HCT116 (cell line): ENCODE results near the gene OR6N2. TPM values are rescaled to one million over a fixed set of nuclear protein-coding genes. Genes with fewer than 3 reads are reported as not detected.

ENCODE experiments used
- ATAC-seq: fragments of 200-7000 bp; cut with Tn5 transposase; 2 replicates; pipeline ENCODE4 v1.9.1; 2020; ENCODE audit warnings: mild to moderate bottlenecking, moderate library complexity
- BruUV-seq: library from RNA; stranded (reverse); fragments of 400-500 nt; replicated peaks from 2 replicates; lab custom pipeline; 2021; lab: Mats Ljungman, UMichigan
- CTCF ChIA-PET: fragments of 300-600 bp; sonication (Branson Sonifier 250); formaldehyde crosslinking; loops from one replicate; lab custom pipeline; 2021; ENCODE audit warnings: antibody characterized with exemption; lab: Charles Lee
- POLR2A ChIA-PET: fragments of 300-600, 350-600 bp; sonication (Branson Sonifier 250); formaldehyde crosslinking; loops from one replicate; lab custom pipeline; 2021; ENCODE audit warnings: antibody characterized with exemption; lab: Charles Lee
- RAD21 ChIA-PET, 2 experiments: fragments of 300-600 bp; sonication (Branson Sonifier 250); formaldehyde crosslinking; loops; one replicate each; lab custom pipeline; 2023; ENCODE audit warnings: low total read pairs in 2 of 2; ENCODE audit not compliant: uncharacterized antibody in 2 of 2, unreplicated experiment in 2 of 2, low non-redundant PET in 1 of 2; lab: Charles Lee
- DNase-seq: peaks from one replicate; pipeline ENCODE4 v3.0.0-alpha.2; 2010; ENCODE audit warnings: low read depth, low spot score
- H2AFZ ChIP-seq: fragments of 200-600 bp; shearing (Covaris generic), sonication (generic); 2 replicates; pipeline ENCODE4 v1.6.1; 2017; ENCODE audit warnings: low read depth, mixed run types, mixed read lengths, antibody characterized with exemption, low read length; ENCODE audit not compliant: poor library complexity, severe bottlenecking
- H3K27ac ChIP-seq: 2 replicates; pipeline ENCODE4 v1.5.1; 2012; ENCODE audit warnings: low read depth, low read length
- H3K27me3 ChIP-seq: fragments of 200-600 bp; sonication (generic); 2 replicates; pipeline ENCODE4 v1.6.1; 2016; ENCODE audit warnings: mixed run types, low read length, mixed read lengths; ENCODE audit not compliant: insufficient read depth
- H3K36me3 ChIP-seq, 2 experiments: fragments of 200-500 bp in 1 of 2; fragments of 200-600 bp in 1 of 2; sonication (Bioruptor generic) in 1 of 2; sonication (generic) in 1 of 2; 2 replicates each; pipeline versions ENCODE4 v1.5.1 to v1.6.1; 2014 to 2016; ENCODE audit warnings: low read length in 2 of 2, inconsistent platforms in 1 of 2, mixed read lengths in 1 of 2, mixed run types in 1 of 2; ENCODE audit not compliant: insufficient read depth in 2 of 2, control insufficient read depth in 1 of 2
- H3K4me1 ChIP-seq, 2 experiments: fragments of 200-600 bp in 1 of 2; sonication (generic) in 1 of 2; 2 replicates each; pipeline versions ENCODE4 v1.5.1 to v1.6.1; 2012 to 2017; ENCODE audit warnings: low read length in 2 of 2, inconsistent platforms in 1 of 2, mild to moderate bottlenecking in 1 of 2, mixed read lengths in 1 of 2, mixed run types in 1 of 2, moderate library complexity in 1 of 2; ENCODE audit not compliant: insufficient read depth in 2 of 2, control insufficient read depth in 1 of 2
- H3K4me2 ChIP-seq: fragments of 200-600 bp; sonication (generic); 2 replicates; pipeline ENCODE4 v1.6.1; 2017; ENCODE audit warnings: mixed run types, low read length, mixed read lengths
- H3K4me3 ChIP-seq, 2 experiments: fragments of 200-600 bp in 1 of 2; sonication (generic) in 1 of 2; replicated peaks in 1 of 2; 2 replicates each; pipeline ENCODE4 v1.5.1; 2011 to 2016; ENCODE audit warnings: low read length in 2 of 2, control low read depth in 1 of 2, low read depth in 1 of 2, mild to moderate bottlenecking in 1 of 2, mixed read lengths in 1 of 2, mixed run types in 1 of 2
- H3K79me2 ChIP-seq: fragments of 200-600 bp; sonication (generic); 2 replicates; pipeline ENCODE4 v1.6.1; 2017; ENCODE audit warnings: mild to moderate bottlenecking, mixed run types, low read length, moderate library complexity, mixed read lengths; ENCODE audit not compliant: insufficient read depth
- H3K9ac ChIP-seq: fragments of 200-600 bp; sonication (generic); 2 replicates; pipeline ENCODE4 v1.6.1; 2016; ENCODE audit warnings: low read length, mixed read lengths
- H3K9me2 ChIP-seq: fragments of 200-600 bp; sonication (generic), shearing (Covaris generic); 2 replicates; pipeline ENCODE4 v1.6.1; 2017; ENCODE audit warnings: mixed run types, mild to moderate bottlenecking, moderate library complexity; ENCODE audit not compliant: insufficient read depth
- H3K9me3 ChIP-seq, 2 experiments: fragments of 200-500 bp in 1 of 2; fragments of 200-600 bp in 1 of 2; sonication (Bioruptor generic) in 1 of 2; sonication (generic) in 1 of 2; 2 replicates each; pipeline ENCODE4 v1.6.1; 2014 to 2017; ENCODE audit warnings: low read length in 2 of 2, mixed read lengths in 2 of 2, inconsistent platforms in 1 of 2, low read depth in 1 of 2, mild to moderate bottlenecking in 1 of 2, mixed run types in 1 of 2, moderate library complexity in 1 of 2; ENCODE audit not compliant: control insufficient read depth in 1 of 2, insufficient read depth in 1 of 2
- H4K20me1 ChIP-seq: fragments of 200-600 bp; sonication (generic), shearing (Covaris generic); 2 replicates; pipeline ENCODE4 v1.6.1; 2017; ENCODE audit warnings: mixed run types, mild to moderate bottlenecking, moderate library complexity; ENCODE audit not compliant: insufficient read depth
- ELF1 ChIP-seq: IDR thresholded peaks from 2 replicates; pipeline ENCODE4 v1.6.1; 2012; ENCODE audit warnings: low read depth, borderline replicate concordance
- EZH2 ChIP-seq: fragments of 200-600 bp; sonication (generic); IDR thresholded peaks from 2 replicates; pipeline ENCODE4 v1.6.1; 2017; ENCODE audit warnings: antibody characterized with exemption, mixed run types
- SIN3A ChIP-seq: IDR thresholded peaks from 2 replicates; pipeline ENCODE4 v1.6.1; 2012; ENCODE audit warnings: low read depth
- SP1 ChIP-seq: IDR thresholded peaks from 2 replicates; pipeline ENCODE4 v1.6.1; 2012; ENCODE audit warnings: low read depth
- SRF ChIP-seq: IDR thresholded peaks from 2 replicates; pipeline ENCODE4 v1.6.1; 2012; ENCODE audit warnings: low read depth
- YY1 ChIP-seq: IDR thresholded peaks from 2 replicates; pipeline ENCODE4 v1.6.1; 2011; ENCODE audit warnings: low read length, low read depth, moderate library complexity, mild to moderate bottlenecking; ENCODE audit not compliant: insufficient replicate concordance; ENCODE audit errors: extremely low read depth
- intact Hi-C: fragments of 100-400 bp; cut with micrococcal nuclease; formaldehyde crosslinking; loops from 2 replicates; pipeline ENCODE4 v1.10.0; 2022
- total RNA-seq: library from RNA; stranded (reverse); gene quantifications from one replicate; pipeline ENCODE4 v1.2.1, GENCODE V29; 2021; ENCODE audit not compliant: unreplicated experiment
- TF ChIP-seq, protein P1 (sequence below): IDR thresholded peaks from 2 replicates; pipeline ENCODE4 v1.6.1; 2012; ENCODE audit warnings: low read depth
- TF ChIP-seq, protein P2 (sequence below): IDR thresholded peaks from 2 replicates; pipeline ENCODE4 v1.6.1; 2012
- TF ChIP-seq, protein P3 (sequence below), 3 experiments: fragments of 200-600 bp in 1 of 3; sonication (generic) in 1 of 3; IDR thresholded peaks in 2 of 3; conservative IDR thresholded peaks in 1 of 3; 2 replicates each; pipeline ENCODE4 v1.5.1; 2012 to 2017; ENCODE audit warnings: low read depth in 2 of 3, low read length in 2 of 3, antibody characterized with exemption in 1 of 3, borderline replicate concordance in 1 of 3, control low read depth in 1 of 3, mild to moderate bottlenecking in 1 of 3, mixed read lengths in 1 of 3, mixed run types in 1 of 3, moderate library complexity in 1 of 3; ENCODE audit not compliant: insufficient read depth in 1 of 3

The OR6N2 gene
- total RNA-seq, 1 experiment from 2014 or later: not detected

DNA sequence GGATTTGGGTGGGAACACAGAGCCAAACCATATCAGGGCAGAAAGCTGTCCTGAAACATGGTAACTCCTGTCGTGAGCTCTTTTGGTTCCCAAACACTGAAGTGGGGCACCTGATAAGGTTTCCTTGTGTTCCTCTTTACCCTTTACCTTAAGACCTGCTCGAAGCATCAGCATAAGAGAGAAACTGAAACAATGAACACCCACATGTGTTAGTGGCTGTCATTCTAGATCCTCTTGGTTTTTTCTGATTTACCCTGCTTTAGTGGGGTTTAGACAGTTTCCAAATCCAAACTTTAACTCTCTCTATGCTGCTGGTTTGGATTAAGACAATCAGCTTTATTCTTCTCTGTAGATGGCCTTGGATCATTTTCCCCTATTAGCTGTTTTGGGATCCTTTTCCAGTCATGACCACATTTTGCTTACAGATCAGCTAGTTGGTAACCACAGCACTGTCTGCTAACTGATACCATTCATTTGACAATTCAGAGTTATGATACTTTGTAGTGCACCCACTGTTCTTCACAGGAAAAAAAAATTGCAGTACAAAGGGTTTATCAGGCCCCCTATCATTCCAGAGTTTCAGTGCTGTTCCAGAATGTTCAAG lies 49.2 kb upstream of the OR6N2 start:
- H3K9ac ChIP-seq: no peak overlapping the region
- no peak overlapping the region for H3K4me2 ChIP-seq
- H3K9me3 ChIP-seq: no peaks in the 10 kb centered on the region; a peak in 1 of 4 replicates
- RAD21 ChIA-PET: no interaction called here
- TF ChIP-seq, protein P1, sequence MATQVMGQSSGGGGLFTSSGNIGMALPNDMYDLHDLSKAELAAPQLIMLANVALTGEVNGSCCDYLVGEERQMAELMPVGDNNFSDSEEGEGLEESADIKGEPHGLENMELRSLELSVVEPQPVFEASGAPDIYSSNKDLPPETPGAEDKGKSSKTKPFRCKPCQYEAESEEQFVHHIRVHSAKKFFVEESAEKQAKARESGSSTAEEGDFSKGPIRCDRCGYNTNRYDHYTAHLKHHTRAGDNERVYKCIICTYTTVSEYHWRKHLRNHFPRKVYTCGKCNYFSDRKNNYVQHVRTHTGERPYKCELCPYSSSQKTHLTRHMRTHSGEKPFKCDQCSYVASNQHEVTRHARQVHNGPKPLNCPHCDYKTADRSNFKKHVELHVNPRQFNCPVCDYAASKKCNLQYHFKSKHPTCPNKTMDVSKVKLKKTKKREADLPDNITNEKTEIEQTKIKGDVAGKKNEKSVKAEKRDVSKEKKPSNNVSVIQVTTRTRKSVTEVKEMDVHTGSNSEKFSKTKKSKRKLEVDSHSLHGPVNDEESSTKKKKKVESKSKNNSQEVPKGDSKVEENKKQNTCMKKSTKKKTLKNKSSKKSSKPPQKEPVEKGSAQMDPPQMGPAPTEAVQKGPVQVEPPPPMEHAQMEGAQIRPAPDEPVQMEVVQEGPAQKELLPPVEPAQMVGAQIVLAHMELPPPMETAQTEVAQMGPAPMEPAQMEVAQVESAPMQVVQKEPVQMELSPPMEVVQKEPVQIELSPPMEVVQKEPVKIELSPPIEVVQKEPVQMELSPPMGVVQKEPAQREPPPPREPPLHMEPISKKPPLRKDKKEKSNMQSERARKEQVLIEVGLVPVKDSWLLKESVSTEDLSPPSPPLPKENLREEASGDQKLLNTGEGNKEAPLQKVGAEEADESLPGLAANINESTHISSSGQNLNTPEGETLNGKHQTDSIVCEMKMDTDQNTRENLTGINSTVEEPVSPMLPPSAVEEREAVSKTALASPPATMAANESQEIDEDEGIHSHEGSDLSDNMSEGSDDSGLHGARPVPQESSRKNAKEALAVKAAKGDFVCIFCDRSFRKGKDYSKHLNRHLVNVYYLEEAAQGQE: no peak
- TF ChIP-seq, protein P2, sequence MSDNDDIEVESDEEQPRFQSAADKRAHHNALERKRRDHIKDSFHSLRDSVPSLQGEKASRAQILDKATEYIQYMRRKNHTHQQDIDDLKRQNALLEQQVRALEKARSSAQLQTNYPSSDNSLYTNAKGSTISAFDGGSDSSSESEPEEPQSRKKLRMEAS: no peak
- TF ChIP-seq SIN3A (no peak), ELF1 (no peak), YY1 (no peak), EZH2 (no peak), SP1 (no peak), SRF (no peak)
- TF ChIP-seq, protein P3, sequence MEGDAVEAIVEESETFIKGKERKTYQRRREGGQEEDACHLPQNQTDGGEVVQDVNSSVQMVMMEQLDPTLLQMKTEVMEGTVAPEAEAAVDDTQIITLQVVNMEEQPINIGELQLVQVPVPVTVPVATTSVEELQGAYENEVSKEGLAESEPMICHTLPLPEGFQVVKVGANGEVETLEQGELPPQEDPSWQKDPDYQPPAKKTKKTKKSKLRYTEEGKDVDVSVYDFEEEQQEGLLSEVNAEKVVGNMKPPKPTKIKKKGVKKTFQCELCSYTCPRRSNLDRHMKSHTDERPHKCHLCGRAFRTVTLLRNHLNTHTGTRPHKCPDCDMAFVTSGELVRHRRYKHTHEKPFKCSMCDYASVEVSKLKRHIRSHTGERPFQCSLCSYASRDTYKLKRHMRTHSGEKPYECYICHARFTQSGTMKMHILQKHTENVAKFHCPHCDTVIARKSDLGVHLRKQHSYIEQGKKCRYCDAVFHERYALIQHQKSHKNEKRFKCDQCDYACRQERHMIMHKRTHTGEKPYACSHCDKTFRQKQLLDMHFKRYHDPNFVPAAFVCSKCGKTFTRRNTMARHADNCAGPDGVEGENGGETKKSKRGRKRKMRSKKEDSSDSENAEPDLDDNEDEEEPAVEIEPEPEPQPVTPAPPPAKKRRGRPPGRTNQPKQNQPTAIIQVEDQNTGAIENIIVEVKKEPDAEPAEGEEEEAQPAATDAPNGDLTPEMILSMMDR (IDR thresholded peaks at IDR 0.05 in 2 of 3, conservative IDR thresholded peaks at IDR 0.05 in 1 of 3; ENCODE audit: borderline replicate concordance in 1 of 3, insufficient read depth in 1 of 3, low read depth in 2 of 3, low read length in 2 of 3): no peak
- POLR2A ChIA-PET: no interaction called here
- no peak for DNase-seq
- H3K79me2 ChIP-seq: no peaks in the 10 kb centered on the region
- no peaks in the 10 kb centered on the region for H4K20me1 ChIP-seq
- CTCF ChIA-PET: no interaction called here
- no peak overlapping the region for H3K27ac ChIP-seq
- no peaks in the 10 kb centered on the region for H3K36me3 ChIP-seq
- no TSS peak for BruUV-seq
- no peaks in the 10 kb centered on the region for H3K4me1 ChIP-seq
- ATAC-seq: no peak
- no peak overlapping the region for H3K4me3 ChIP-seq
- no peak overlapping the region for H2AFZ ChIP-seq
- no peaks in the 10 kb centered on the region for H3K27me3 ChIP-seq
- intact Hi-C loops: no loop called here
- H3K9me2 ChIP-seq: no peaks in the 10 kb centered on the region
